NCI-H345 (cell line): ENCODE results near the gene SIX5.
A peak's percentile ranks its signal among the peaks of the same experiment; 100 is the strongest.
"Not testable (repeated sequence)": the region's sequence is repeated elsewhere in the genome, so short reads cannot be mapped to it uniquely, and the experiment has no call there.

Experiments
- DNase-seq: peaks from one replicate; lab custom pipeline; 2025; lab: John Stamatoyannopoulos, UW

SIX5 gene

DNA sequence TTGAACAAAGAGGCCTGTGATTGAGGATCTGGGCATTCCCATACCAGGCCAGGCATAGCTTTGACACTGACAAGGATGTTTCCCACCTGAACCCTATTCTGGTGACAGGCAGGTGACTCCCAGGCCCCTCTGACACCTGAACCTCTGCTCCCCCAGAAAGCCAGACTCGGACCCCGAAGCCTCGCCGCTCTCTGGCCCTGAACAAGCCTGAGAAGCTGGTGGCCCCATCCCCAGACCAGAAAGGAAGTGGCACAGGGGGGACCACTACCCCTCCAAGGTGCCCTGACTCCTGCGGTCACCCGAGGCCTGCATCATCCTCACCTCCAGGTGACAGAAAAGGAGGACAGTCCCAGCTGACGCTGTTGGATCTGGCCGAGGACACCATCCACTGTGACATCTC, 14.7 kb downstream of the SIX5 start:
- DNase-seq: no peak

DNA sequence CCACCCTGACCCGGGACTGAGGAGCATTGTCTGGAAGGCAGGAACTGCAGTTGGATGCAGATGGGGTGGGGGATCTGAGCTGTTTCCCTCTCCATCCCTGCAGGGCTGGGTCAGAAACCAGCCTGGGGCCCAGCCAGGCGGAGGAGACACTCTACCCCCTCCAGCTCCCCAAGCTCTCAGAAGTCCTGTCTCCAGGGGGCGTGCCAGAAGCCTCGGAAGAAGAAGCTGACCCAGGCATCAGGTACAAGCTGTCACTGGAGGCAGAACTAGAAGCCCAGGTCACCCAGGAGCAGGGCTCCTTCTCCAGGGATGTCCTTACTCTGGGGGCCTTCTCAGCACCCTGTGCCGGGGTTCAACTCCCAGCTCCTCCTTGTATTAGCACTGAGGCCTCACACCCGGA, 15.5 kb downstream of the SIX5 start:
- no peak for DNase-seq

DNA sequence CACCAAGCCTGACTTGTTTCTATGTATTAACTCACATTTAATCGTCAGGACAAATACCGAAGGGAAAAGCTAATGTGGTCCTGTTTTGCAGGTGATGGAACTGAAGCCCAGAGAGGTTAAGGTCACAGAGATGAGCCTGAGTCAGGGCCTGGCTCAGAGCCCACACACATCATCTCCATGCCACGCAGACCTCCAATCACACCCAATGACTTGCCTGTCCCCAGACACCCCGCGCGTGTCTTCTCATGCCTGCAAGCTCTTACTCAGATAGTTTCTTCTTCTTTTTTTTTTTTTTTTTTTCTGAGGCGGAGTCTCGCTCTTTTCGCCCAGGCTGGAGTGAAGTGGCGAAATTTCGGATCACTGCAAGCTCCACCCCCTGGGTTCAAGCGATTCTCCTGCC, 16.4 kb downstream of the SIX5 start:
- no peak for DNase-seq

DNA sequence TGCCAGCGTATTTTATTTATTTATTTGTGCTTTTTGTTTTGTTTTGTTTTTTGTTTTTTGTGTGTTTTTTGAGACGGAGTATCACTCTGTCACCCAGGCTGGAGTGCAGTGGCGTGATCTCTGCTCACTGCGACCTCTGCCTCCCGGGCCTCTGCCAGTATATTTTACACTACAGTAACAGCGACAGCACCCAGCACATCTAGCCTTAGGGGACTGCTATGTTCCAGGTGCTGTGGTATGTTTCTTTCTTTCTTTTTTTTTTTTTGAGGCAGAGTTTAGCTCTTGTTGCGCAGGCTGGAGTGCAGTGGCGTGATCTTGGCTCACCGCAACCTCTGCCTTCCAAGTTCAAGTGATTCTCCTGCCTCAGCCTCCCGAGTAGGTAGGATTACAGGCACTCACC, 17.6 kb downstream of the SIX5 start:
- not testable (repeated sequence) for DNase-seq

DNA sequence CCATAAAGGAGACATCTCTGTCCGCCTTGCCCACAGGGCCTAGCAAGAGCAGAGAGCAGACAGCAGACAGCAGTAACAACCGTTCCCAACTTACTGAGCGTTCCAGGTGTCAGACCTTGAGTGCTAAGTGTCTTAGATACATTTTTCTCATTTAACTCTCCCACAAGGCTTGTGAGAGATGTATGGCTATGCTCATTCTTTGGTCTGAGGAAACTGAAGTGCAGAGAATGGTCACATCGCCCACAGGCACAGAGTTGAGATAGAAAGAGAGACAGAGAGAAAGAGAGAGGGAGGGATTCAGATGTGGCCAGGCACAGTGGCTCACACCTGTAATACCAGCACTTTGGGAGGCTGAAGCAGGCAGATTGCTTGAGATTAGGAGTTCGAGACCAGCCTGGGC, 21.5 kb downstream of the SIX5 start:
- no peak for DNase-seq

GRCh38 chr19:45746866-45747265, 22.2 kb downstream of the SIX5 start:
- no peak for DNase-seq

- no peak for DNase-seq
Measured at GRCh38 chr19:45745606-45746005, 23.4 kb downstream of the SIX5 start.

- no peak for DNase-seq
Measured at GRCh38 chr19:45742969-45743368, 26.1 kb downstream of the SIX5 start.

GRCh38 chr19:45739498-45740439, 29.3 kb downstream of the SIX5 start:
- DNase-seq: no peak

DNA sequence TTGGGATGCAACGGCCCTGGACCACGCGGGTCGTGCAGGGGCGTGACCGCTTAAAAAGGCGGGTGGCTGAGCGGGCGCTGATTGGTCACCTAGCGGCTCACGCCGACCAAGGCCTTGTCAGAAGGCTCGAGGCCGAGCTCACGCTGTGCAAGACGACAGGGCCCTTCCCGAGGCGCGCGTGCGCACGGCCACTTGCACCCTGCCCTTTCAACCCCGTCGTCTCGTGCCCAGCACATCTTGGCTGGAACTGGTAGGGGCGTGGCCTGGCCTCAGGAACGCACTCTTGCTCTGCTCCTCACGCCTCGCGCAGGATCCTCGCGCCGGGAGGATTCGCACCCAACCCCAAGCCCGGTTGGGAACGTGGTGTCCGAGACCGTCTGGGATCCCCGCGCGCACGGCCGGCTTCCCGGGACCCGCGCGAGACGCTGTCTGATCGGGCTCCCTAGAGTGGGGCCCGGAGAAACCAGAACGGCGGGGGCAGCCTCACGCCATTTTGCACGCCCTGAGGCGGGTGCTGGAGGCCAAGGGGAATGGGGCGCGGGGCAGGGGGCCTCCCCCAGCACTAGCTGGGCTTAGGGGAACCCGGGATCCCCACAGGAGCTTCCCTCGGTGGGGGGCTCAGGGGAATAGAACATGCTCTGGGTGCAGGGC, 35.8 kb downstream of the SIX5 start, which contains the start of gene MEIOSIN:
MEIOSIN (plus strand) TSS at position 280 of the 651 bp plus-strand sequence. CDS start 1,938 bp downstream, outside the sequence.
- DNase-seq: no peak

DNA sequence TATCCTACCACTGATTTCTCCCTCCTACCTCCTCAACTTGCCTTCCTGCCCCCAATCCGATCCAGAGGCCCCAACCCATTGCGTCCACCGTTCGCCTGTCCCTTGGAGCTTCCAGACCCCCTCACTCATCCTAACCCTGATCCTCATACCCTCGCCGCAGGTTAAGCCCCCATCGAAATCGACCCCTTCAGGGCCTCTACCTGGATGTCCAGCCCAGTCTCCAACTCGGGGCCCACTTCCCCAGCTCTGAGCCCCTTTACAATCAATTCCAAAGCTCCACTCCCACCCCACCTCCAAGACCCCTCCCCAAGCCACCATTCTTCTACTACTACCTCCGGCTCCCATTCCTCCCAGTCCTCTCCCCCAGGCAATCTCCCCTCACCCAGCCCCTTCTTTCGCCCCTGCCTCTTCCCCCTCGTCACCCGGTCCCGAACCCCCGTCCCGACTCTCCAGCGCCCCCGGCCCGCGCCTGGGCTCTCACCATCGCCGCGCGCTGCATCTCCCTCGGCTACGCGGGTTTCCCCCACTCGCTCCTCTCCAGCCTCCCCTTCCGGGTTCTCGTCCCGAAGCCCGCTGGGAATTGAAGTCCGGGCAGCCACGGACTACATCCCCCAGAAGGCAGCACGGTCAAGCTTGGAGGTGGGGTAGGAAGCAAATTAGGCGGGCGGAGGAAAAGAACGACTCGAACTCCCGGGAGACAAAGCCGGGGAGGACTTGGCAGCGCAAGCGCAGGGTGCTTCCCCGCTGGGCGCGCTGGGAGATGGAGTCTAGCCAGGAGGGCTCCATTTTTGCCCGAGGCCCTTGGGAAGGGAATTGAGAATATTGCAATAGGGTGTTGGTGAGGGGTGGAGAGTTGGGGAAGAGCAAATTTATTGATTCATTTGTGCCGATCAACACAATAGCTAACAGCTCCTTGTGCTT, 38.4 kb downstream of the SIX5 start, which contains the start of gene FBXO46:
FBXO46 (minus strand) TSS at position 529 of the 921 bp plus-strand sequence. CDS start 17,401 bp downstream, outside the sequence.
- DNase-seq: peak; percentile 97

GRCh38 chr19:45729800-45730290, 39.2 kb downstream of the SIX5 start:
- DNase-seq: no peak

DNA sequence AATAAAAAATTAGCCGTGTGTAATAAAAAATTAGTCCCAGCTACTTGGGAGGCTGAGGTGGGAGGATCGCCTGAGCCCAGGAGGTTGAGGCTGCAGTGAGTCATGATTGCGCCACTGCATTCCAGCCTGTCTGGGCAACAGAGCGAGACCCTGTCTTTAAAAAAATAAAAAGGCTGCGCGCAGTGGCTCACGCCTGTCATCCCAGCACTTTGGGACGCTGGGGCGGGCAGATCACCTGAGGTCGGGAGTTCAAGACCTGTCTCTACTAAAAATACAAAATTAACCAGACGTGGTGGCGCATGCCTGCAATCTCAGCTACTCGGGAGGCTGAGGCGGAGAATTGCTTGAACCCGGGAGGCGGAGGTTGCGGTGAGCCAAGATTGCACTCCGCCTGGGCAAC, 40.4 kb downstream of the SIX5 start:
- not testable (repeated sequence) for DNase-seq

- DNase-seq: not testable (repeated sequence)
Measured at GRCh38 chr19:45720065-45720464, 49.0 kb downstream of the SIX5 start.

- no peak for DNase-seq
Measured at GRCh38 chr19:45717983-45718650, 50.9 kb downstream of the SIX5 start.

DNA sequence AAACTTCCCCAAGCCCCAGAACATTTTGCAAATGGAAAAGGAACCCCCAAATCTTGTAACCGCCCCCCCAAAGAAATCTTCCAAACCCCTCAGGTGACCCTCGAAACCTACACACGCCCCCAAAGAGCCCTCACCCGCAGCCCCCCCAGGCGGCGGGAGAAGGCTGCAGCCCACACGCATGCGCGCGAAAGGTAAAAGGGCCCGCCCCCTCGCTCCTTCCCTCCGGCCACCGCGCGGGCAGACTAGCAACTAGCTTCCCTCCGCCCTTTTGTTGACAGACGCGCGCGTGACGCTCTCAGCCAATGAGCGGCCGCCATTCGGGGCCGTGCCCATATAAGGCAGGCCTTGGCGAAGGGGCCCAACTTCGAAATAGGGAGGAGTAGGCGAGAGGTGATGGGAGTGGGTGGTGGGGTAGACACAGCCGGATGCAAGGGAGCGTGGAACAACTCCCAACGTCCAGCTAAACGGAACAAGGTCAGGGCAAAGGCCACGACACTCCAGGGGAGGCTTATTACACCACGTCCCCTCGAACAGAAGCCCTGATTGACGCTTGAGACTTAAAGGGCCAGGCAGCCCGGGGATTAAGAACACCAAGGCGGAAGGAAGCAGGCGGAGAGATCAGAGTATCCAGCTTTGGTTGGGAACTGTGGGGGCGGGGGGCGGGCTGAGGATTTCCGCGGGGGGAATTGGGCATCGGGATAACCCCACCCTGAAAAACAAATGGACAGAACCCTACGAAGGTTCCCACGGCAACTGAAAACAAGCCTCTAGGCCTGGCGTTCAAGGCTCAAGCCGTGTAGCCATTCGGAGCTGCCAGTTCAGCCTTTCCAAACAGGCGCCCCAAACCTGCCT, 51.7 kb downstream of the SIX5 start:
- peak; percentile 96 for DNase-seq

- no peak for DNase-seq
Measured at GRCh38 chr19:45716359-45717130, 52.5 kb downstream of the SIX5 start.

DNA sequence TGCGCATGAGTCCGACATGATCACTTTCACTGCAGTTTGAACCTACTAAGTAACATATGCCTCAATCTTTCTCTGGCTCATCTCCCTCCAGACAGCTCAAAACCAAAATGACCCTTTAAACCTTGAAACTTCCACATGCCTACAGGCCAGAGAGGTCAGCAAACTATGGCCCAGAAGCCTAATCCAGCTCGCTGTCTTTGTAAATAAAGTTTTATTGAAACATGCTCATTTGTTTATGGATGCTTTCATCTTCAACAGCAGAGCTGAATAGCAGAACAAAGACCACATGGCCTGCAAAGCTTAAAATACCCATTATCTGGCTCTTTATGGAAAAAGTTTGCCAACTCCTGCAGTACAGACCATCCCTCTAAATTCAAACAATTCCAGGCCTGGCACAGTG, 53.9 kb downstream of the SIX5 start:
- DNase-seq: no peak
